DND-41 (cell line): ENCODE results near the gene LHX2.

Experiments
- ATAC-seq: fragments of 200-7000 bp; cut with Tn5 transposase; 3 replicates; pipeline ENCODE4 v1.9.1; 2021; ENCODE audit warnings: low read depth; ENCODE audit not compliant: insufficient read depth
- DNase-seq: peaks from one replicate; pipeline ENCODE4 v3.0.0-alpha.2; 2020
- H2AFZ ChIP-seq: 2 replicates; pipeline ENCODE4 v1.6.0; 2012; ENCODE audit warnings: low read depth, low read length
- H3K27ac ChIP-seq: 2 replicates; pipeline ENCODE4 v1.5.1; 2012; ENCODE audit warnings: low read length, inconsistent platforms
- H3K27me3 ChIP-seq: fragments of 200-600 bp; sonication (generic); 2 replicates; pipeline ENCODE4 v1.6.0; 2012; ENCODE audit warnings: low read length, mild to moderate bottlenecking, inconsistent platforms; ENCODE audit not compliant: insufficient read depth, poor library complexity
- H3K36me3 ChIP-seq: 2 replicates; pipeline ENCODE4 v1.5.1; 2012; ENCODE audit warnings: low read length, inconsistent platforms; ENCODE audit not compliant: insufficient read depth
- H3K4me1 ChIP-seq: 2 replicates; pipeline ENCODE4 v1.5.1; 2012; ENCODE audit warnings: mild to moderate bottlenecking, low read length; ENCODE audit not compliant: insufficient read depth
- H3K4me2 ChIP-seq: 2 replicates; pipeline ENCODE4 v1.6.0; 2012; ENCODE audit warnings: mild to moderate bottlenecking, moderate library complexity, low read length, inconsistent platforms; ENCODE audit not compliant: insufficient read depth
- H3K4me3 ChIP-seq, 2 experiments: fragments of 200-600 bp in 1 of 2; shearing (Covaris generic) in 1 of 2; 2 replicates each; pipeline ENCODE4 v1.5.1; 2012 to 2016; ENCODE audit warnings: inconsistent platforms in 2 of 2, low read length in 2 of 2, mild to moderate bottlenecking in 2 of 2, low read depth in 1 of 2, moderate library complexity in 1 of 2
- H3K79me2 ChIP-seq: 2 replicates; pipeline ENCODE4 v1.6.0; 2012; ENCODE audit warnings: low read length, inconsistent platforms; ENCODE audit not compliant: insufficient read depth
- H3K9ac ChIP-seq: 2 replicates; pipeline ENCODE4 v1.6.0; 2012; ENCODE audit warnings: low read depth, mild to moderate bottlenecking, inconsistent platforms, low read length, moderate library complexity
- H3K9me3 ChIP-seq: 2 replicates; pipeline ENCODE4 v1.5.1; 2012; ENCODE audit warnings: low read length, moderate library complexity, mild to moderate bottlenecking, inconsistent platforms; ENCODE audit not compliant: insufficient read depth, severe bottlenecking
- H4K20me1 ChIP-seq: 2 replicates; pipeline ENCODE4 v1.6.0; 2012; ENCODE audit warnings: low read length; ENCODE audit not compliant: insufficient read depth
- CTCF ChIP-seq: IDR thresholded peaks from 2 replicates; pipeline ENCODE4 v1.5.1; 2012; ENCODE audit warnings: borderline replicate concordance, low read length, moderate library complexity, mild to moderate bottlenecking; ENCODE audit not compliant: poor library complexity, severe bottlenecking; ENCODE audit errors: extremely low read depth
- EZH2 ChIP-seq: IDR thresholded peaks from 3 replicates; pipeline ENCODE4 v1.6.1; 2012; ENCODE audit warnings: borderline replicate concordance, low read depth, mild to moderate bottlenecking, moderate library complexity, low read length, inconsistent platforms; ENCODE audit not compliant: severe bottlenecking

LHX2 gene

GRCh38 chr9:124004593-124004992, 7.0 kb upstream of the LHX2 start:
- Histone ChIP-seq H3K27me3 (peaks cover 39% of the 10 kb centered on the region), H3K4me2 (no peak overlapping the region), H3K27ac (no peak overlapping the region), H3K4me1 (no peaks in the 10 kb centered on the region), H3K9ac (no peak overlapping the region), H2AFZ (no peak overlapping the region), H4K20me1 (no peaks in the 10 kb centered on the region), H3K79me2 (no peaks in the 10 kb centered on the region), H3K36me3 (no peaks in the 10 kb centered on the region), H3K4me3 (no peak overlapping the region), H3K9me3 (no peaks in the 10 kb centered on the region)
- TF ChIP-seq CTCF = no peak
- no peak for TF ChIP-seq EZH2
- DNase-seq = no peak
- no peak for ATAC-seq

- TF ChIP-seq EZH2 (no peak), CTCF (no peak)
Measured at GRCh38 chr9:124005029-124005771, 6.4 kb upstream of the LHX2 start.

GRCh38 chr9:124006448-124007361, 4.9 kb upstream of the LHX2 start:
- DNase-seq (no peak), ATAC-seq (no peak)
- H3K27me3 ChIP-seq = peaks cover 39% of the 10 kb centered on the region
- H4K20me1 ChIP-seq = no peaks in the 10 kb centered on the region
- H3K9ac ChIP-seq = no peak overlapping the region
- H3K36me3 ChIP-seq = no peaks in the 10 kb centered on the region
- H3K27ac ChIP-seq = no peak overlapping the region
- no peak overlapping the region for H3K4me2 ChIP-seq
- H3K9me3 ChIP-seq = no peaks in the 10 kb centered on the region
- TF ChIP-seq EZH2 (no peak), CTCF (no peak)
- no peak overlapping the region for H3K4me3 ChIP-seq
- H3K4me1 ChIP-seq = no peaks in the 10 kb centered on the region
- no peaks in the 10 kb centered on the region for H3K79me2 ChIP-seq
- H2AFZ ChIP-seq = no peak overlapping the region

More at GRCh38 chr9:124005029-124005771, 6.4 kb upstream of the LHX2 start:
- Histone ChIP-seq H3K27ac (no peak overlapping the region), H3K79me2 (no peaks in the 10 kb centered on the region), H3K36me3 (no peaks in the 10 kb centered on the region), H3K27me3 (peaks cover 39% of the 10 kb centered on the region), H3K9me3 (no peaks in the 10 kb centered on the region), H2AFZ (no peak overlapping the region), H3K4me1 (no peaks in the 10 kb centered on the region), H3K9ac (no peak overlapping the region), H3K4me2 (no peak overlapping the region), H3K4me3 (no peak overlapping the region), H4K20me1 (no peaks in the 10 kb centered on the region)
- DNase-seq (no peak), ATAC-seq (no peak)
